Neural progenitor cell (in vitro differentiated cells): ENCODE results near the gene NT5DC1. TPM values are rescaled to one million over a fixed set of nuclear protein-coding genes. Genes with fewer than 3 reads are reported as not detected.

ENCODE experiments used
- DNase-seq: peaks from one replicate; pipeline ENCODE4 v3.0.0-alpha.2; 2016; ENCODE audit warnings: low spot score
- H2AFZ ChIP-seq: fragments of 200-600 bp; sonication (generic); replicated peaks from 2 replicates; pipeline ENCODE4 v1.6.1; 2016; ENCODE audit warnings: antibody characterized with exemption
- H3F3A ChIP-seq: fragments of 200-600 bp; sonication (generic); 2 replicates; pipeline ENCODE4 v1.6.1; 2016; ENCODE audit warnings: antibody characterized with exemption, low read depth
- H3K27ac ChIP-seq: fragments of 200-600 bp; sonication (generic); 2 replicates; pipeline ENCODE4 v1.5.1; 2016; ENCODE audit warnings: mild to moderate bottlenecking
- H3K27me3 ChIP-seq: fragments of 200-600 bp; sonication (generic); 2 replicates; pipeline ENCODE4 v1.6.1; 2016; ENCODE audit warnings: mild to moderate bottlenecking, moderate library complexity
- H3K36me3 ChIP-seq: fragments of 200-600 bp; sonication (generic); 2 replicates; pipeline ENCODE4 v1.5.1; 2016
- H3K4me1 ChIP-seq: fragments of 200-600 bp; sonication (generic); 2 replicates; pipeline ENCODE4 v1.6.1; 2016; ENCODE audit warnings: mixed run types
- H3K4me2 ChIP-seq: fragments of 200-600 bp; sonication (generic); 2 replicates; pipeline ENCODE4 v1.6.1; 2016
- H3K4me3 ChIP-seq: fragments of 200-600 bp; sonication (generic); 2 replicates; pipeline ENCODE4 v1.5.1; 2016
- H3K79me2 ChIP-seq: fragments of 200-600 bp; sonication (generic); 2 replicates; pipeline ENCODE4 v1.6.1; 2016; ENCODE audit warnings: low read depth
- H3K9ac ChIP-seq: fragments of 200-600 bp; sonication (generic); 2 replicates; pipeline ENCODE4 v1.6.1; 2016
- H3K9me3 ChIP-seq: fragments of 200-600 bp; sonication (generic); 2 replicates; pipeline ENCODE4 v1.5.1; 2016; ENCODE audit warnings: low read depth
- H4K20me1 ChIP-seq: fragments of 200-600 bp; sonication (generic); 2 replicates; pipeline ENCODE4 v1.6.1; 2016; ENCODE audit warnings: low read depth
- H3K27ac Mint-ChIP-seq: 3 replicates; pipeline ENCODE4 v1.8.0; 2021; ENCODE audit warnings: mixed read lengths
- H3K27me3 Mint-ChIP-seq: 2 replicates; pipeline ENCODE4 v1.8.0; 2022; ENCODE audit warnings: low read depth, mild to moderate bottlenecking, inconsistent platforms, moderate library complexity, mixed read lengths; ENCODE audit not compliant: insufficient read depth
- H3K36me3 Mint-ChIP-seq: 3 replicates; pipeline ENCODE4 v1.8.0; 2021; ENCODE audit warnings: mixed read lengths
- H3K4me1 Mint-ChIP-seq: 3 replicates; pipeline ENCODE4 v1.8.0; 2021; ENCODE audit warnings: mixed read lengths
- H3K4me3 Mint-ChIP-seq: 3 replicates; pipeline ENCODE4 v1.8.0; 2021; ENCODE audit warnings: mild to moderate bottlenecking, moderate library complexity, mixed read lengths
- H3K9me3 Mint-ChIP-seq: 3 replicates; pipeline ENCODE4 v1.8.0; 2020; ENCODE audit warnings: mixed read lengths
- CTCF ChIP-seq: fragments of 200-600 bp; sonication (generic); IDR thresholded peaks from 2 replicates; pipeline ENCODE4 v1.5.1; 2017; ENCODE audit warnings: antibody characterized with exemption, mild to moderate bottlenecking
- EZH2 ChIP-seq: fragments of 200-600 bp; sonication (generic); IDR thresholded peaks from 2 replicates; pipeline ENCODE4 v1.6.1; 2017; ENCODE audit warnings: antibody characterized with exemption, mild to moderate bottlenecking, moderate library complexity
- EZH2phosphoT487 ChIP-seq: fragments of 200-600 bp; sonication (generic); IDR thresholded peaks from 2 replicates; pipeline ENCODE4 v1.6.1; 2017; ENCODE audit warnings: antibody characterized with exemption
- total RNA-seq: library from RNA; depleted of rRNA; stranded (reverse); fragments of >200 nt; gene quantifications from 2 replicates; pipeline ENCODE4 v1.2.3, GENCODE V29; 2015; ENCODE audit warnings: low replicate concordance

The NT5DC1 gene
- total RNA-seq, 1 donor from 2014 or later = 19.3 TPM

- DNase-seq = peak; percentile 98
- Mint-ChIP-seq H3K4me1 (peaks cover 42% of the 10 kb centered on the region), H3K9me3 (no peaks in the 10 kb centered on the region), H3K36me3 (peaks cover 26% of the 10 kb centered on the region), H3K27me3 (peaks cover 2% of the 10 kb centered on the region), H3K27ac (no peak within 1 kb of the TSS), H3K4me3 (no peak within 1 kb of the TSS)
- Histone ChIP-seq H3K79me2 (peaks cover 61% of the 10 kb centered on the region), H4K20me1 (peaks cover 13% of the 10 kb centered on the region), H3K4me2 (peak within 1 kb of the TSS; percentile 91), H3K27ac (peak within 1 kb of the TSS; percentile 62), H3F3A (peaks cover 10% of the 10 kb centered on the region), H3K9me3 (no peaks in the 10 kb centered on the region), H3K9ac (peak within 1 kb of the TSS; percentile 88), H2AFZ (peak within 1 kb of the TSS; percentile 84), H3K27me3 (no peaks in the 10 kb centered on the region), H3K4me1 (peaks cover 40% of the 10 kb centered on the region), H3K4me3 (peak within 1 kb of the TSS; percentile 61), H3K36me3 (no peaks in the 10 kb centered on the region)
- no peak for TF ChIP-seq CTCF
- TF ChIP-seq EZH2phosphoT487 = no peak
- no peak for TF ChIP-seq EZH2
Observed at GRCh38 chr6:116253505-116254296, 153.0 kb downstream of the NT5DC1 start, which contains the start of gene TSPYL4. TSPYL4 (minus strand) TSS chr6:116254075; CDS start chr6:116254008, 67 bp downstream.

GRCh38 chr6:116254297-116255056 lies 153.8 kb downstream of the NT5DC1 start:
- peak overlapping the region; percentile 84 for H2AFZ ChIP-seq
- H3K79me2 ChIP-seq = peaks cover 54% of the 10 kb centered on the region

GRCh38 chr6:116255246-116255800 lies 154.7 kb downstream of the NT5DC1 start:
- Histone ChIP-seq H3K4me1 (peaks cover 34% of the 10 kb centered on the region), H3K9me3 (no peaks in the 10 kb centered on the region), H3F3A (peaks cover 8% of the 10 kb centered on the region), H3K4me3 (peak overlapping the region; percentile 61), H3K27ac (no peak overlapping the region), H3K4me2 (peak overlapping the region; percentile 91), H4K20me1 (peaks cover 7% of the 10 kb centered on the region), H3K36me3 (no peaks in the 10 kb centered on the region), H3K9ac (peak overlapping the region; percentile 88), H3K79me2 (peaks cover 45% of the 10 kb centered on the region), H2AFZ (no peak overlapping the region), H3K27me3 (no peaks in the 10 kb centered on the region)
- peaks cover 30% of the 10 kb centered on the region for H3K4me1 Mint-ChIP-seq
- TF ChIP-seq EZH2 = no peak
- TF ChIP-seq CTCF = no peak
- no peak for TF ChIP-seq EZH2phosphoT487
- H3K9me3 Mint-ChIP-seq = no peaks in the 10 kb centered on the region
- peaks cover 36% of the 10 kb centered on the region for H3K36me3 Mint-ChIP-seq
- no peak overlapping the region for H3K4me3 Mint-ChIP-seq
- no peak for DNase-seq
- H3K27me3 Mint-ChIP-seq = peaks cover 2% of the 10 kb centered on the region
- H3K27ac Mint-ChIP-seq = no peak overlapping the region

More at GRCh38 chr6:116254297-116255056, 153.8 kb downstream of the NT5DC1 start:
- Histone ChIP-seq H3F3A (peaks cover 8% of the 10 kb centered on the region), H3K9me3 (no peaks in the 10 kb centered on the region), H3K9ac (peak overlapping the region; percentile 88), H4K20me1 (peaks cover 10% of the 10 kb centered on the region), H3K4me1 (peaks cover 40% of the 10 kb centered on the region), H3K4me2 (peak overlapping the region; percentile 91), H3K36me3 (no peaks in the 10 kb centered on the region), H3K27me3 (no peaks in the 10 kb centered on the region), H3K4me3 (peak overlapping the region; percentile 61), H3K27ac (peak overlapping the region; percentile 62)
- Mint-ChIP-seq H3K9me3 (no peaks in the 10 kb centered on the region), H3K36me3 (peaks cover 30% of the 10 kb centered on the region), H3K27me3 (peaks cover 2% of the 10 kb centered on the region), H3K4me1 (peaks cover 35% of the 10 kb centered on the region), H3K4me3 (no peak overlapping the region), H3K27ac (no peak overlapping the region)
- no peak for DNase-seq
- no peak for TF ChIP-seq EZH2phosphoT487
- TF ChIP-seq EZH2 = no peak
- no peak for TF ChIP-seq CTCF
